ENCODE measurements around the gene DTNBP1.

DTNBP1 gene

GRCh38 chr6:15496345-15497131, 166.3 kb downstream of the DTNBP1 start:
- H3K9me3 ChIP-seq (ENCODE audit: control insufficient read depth, insufficient read depth, low read depth, low read length): no peaks in the 10 kb centered on the region
- ChIA-PET CTCF (interaction anchor here (0.8 to 0.9 kb wide), 2 partner anchors 126 to 342 kb away, joined by 3 read pairs; no protein-coding TSS in a partner anchor), POLR2A (no interaction called here)
- peaks cover 0 to 81% of the 10 kb centered on the region in 2 experiments; a peak in 1 of 3 replicates for H3K36me3 ChIP-seq (ENCODE audit: control insufficient read depth in 2 of 2, insufficient read depth in 1 of 2, low read length in 2 of 2)
- TF ChIP-seq ZFHX2 (tag by site-specific recombination; conservative IDR thresholded peaks at IDR 0.05) (no peak), ZBTB8A (tag by site-specific recombination; IDR thresholded peaks at IDR 0.05) (no peak), HOXC10 (CRISPR knock-in tag; IDR thresholded peaks at IDR 0.05) (no peak), MEIS1 (CRISPR knock-in tag; IDR thresholded peaks at IDR 0.05; ENCODE audit: borderline replicate concordance) (no peak), ZBTB6 (tag by site-specific recombination; IDR thresholded peaks at IDR 0.05) (no peak), GLI2 (tag by site-specific recombination; IDR thresholded peaks at IDR 0.05; ENCODE audit: borderline replicate concordance, low read depth) (no peak)
- TF ChIP-seq, protein P1, sequence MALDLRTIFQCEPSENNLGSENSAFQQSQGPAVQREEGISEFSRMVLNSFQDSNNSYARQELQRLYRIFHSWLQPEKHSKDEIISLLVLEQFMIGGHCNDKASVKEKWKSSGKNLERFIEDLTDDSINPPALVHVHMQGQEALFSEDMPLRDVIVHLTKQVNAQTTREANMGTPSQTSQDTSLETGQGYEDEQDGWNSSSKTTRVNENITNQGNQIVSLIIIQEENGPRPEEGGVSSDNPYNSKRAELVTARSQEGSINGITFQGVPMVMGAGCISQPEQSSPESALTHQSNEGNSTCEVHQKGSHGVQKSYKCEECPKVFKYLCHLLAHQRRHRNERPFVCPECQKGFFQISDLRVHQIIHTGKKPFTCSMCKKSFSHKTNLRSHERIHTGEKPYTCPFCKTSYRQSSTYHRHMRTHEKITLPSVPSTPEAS (tag by site-specific recombination; IDR thresholded peaks at IDR 0.05): no peak
- H3K27ac ChIP-seq (ENCODE audit: extremely low read depth, low read depth, low read length): no peak overlapping the region
- no peak overlapping the region for H3K4me3 ChIP-seq (ENCODE audit: low read depth, low read length)
- 0 out of 2 replicates have a peak, but pooled peaks cover 3% of the 10 kb centered on the region for H3K4me1 ChIP-seq (ENCODE audit: control insufficient read depth, insufficient read depth, low read length)

DNA sequence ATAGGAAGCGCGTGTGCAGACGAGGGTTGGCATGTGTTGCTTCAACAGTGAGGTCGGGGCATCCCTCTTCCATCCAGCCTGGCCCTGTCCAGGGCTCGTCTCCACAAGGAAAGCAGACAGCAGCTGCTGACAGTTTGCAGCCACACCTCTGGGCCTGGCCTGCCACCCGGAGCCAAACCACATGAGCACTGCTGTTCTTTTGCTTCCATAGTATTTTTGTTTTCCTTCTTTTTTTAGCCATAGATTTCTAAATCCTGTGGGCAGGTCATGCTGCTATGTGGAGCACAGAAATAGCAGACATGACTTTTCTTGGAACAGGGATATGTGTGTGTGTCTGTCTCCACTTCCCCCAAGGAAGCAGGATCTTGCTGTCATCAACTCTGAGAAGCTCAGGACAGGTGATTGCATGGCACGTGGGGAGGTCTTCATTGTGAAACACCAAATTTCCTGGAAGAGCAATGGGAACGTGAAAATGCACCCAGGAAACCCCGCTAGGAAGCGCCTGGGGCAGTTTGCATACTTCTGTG, 167.4 kb downstream of the DTNBP1 start:
- no peaks in the 10 kb centered on the region for H3K9me3 ChIP-seq (ENCODE audit: control insufficient read depth, insufficient read depth, low read depth, low read length)
- H3K27ac ChIP-seq (ENCODE audit: extremely low read depth, low read depth, low read length): no peak overlapping the region
- no peak for TF ChIP-seq ZNF473 (tag by site-specific recombination; IDR thresholded peaks at IDR 0.05)
- no peak for TF ChIP-seq KLF1 (tag by site-specific recombination; IDR thresholded peaks at IDR 0.05)
- TF ChIP-seq ZSCAN30 (tag by site-specific recombination; IDR thresholded peaks at IDR 0.05): no peak
- 0 out of 2 replicates have a peak, but pooled peaks cover 3% of the 10 kb centered on the region for H3K4me1 ChIP-seq (ENCODE audit: control insufficient read depth, insufficient read depth, low read length)
- H3K36me3 ChIP-seq (ENCODE audit: control insufficient read depth in 2 of 2, insufficient read depth in 1 of 2, low read length in 2 of 2): peaks cover 0 to 70% of the 10 kb centered on the region in 2 experiments; a peak in 1 of 3 replicates
- ChIA-PET POLR2A (no interaction called here), CTCF (interaction anchor here (1.0 kb wide), 1 partner anchor 18 kb away, joined by 4 read pairs; no protein-coding TSS in a partner anchor)
- H3K4me3 ChIP-seq (ENCODE audit: low read depth, low read length): no peak overlapping the region

- H3K36me3 ChIP-seq (ENCODE audit: control insufficient read depth in 2 of 2, insufficient read depth in 1 of 2, low read length in 2 of 2): peaks cover 0 to 65% of the 10 kb centered on the region in 2 experiments; a peak in 1 of 3 replicates
- CTCF ChIA-PET: interaction anchor here (1.2 to 1.6 kb wide), 2 partner anchors 37 to 131 kb away, joined by 3 read pairs; no protein-coding TSS in a partner anchor
- no peak overlapping the region for H3K27ac ChIP-seq (ENCODE audit: extremely low read depth, low read depth, low read length)
- POLR2A ChIA-PET: no interaction called here
- 0 out of 2 replicates have a peak, but pooled peaks cover 3% of the 10 kb centered on the region for H3K4me1 ChIP-seq (ENCODE audit: control insufficient read depth, insufficient read depth, low read length)
- no peaks in the 10 kb centered on the region for H3K9me3 ChIP-seq (ENCODE audit: control insufficient read depth, insufficient read depth, low read depth, low read length)
- TF ChIP-seq ZBTB1 (tag by site-specific recombination; IDR thresholded peaks at IDR 0.05): no peak
- TF ChIP-seq PRDM2 (tag by site-specific recombination; IDR thresholded peaks at IDR 0.05; ENCODE audit: borderline replicate concordance): no peak
- TF ChIP-seq ZNF558 (tag by site-specific recombination; IDR thresholded peaks at IDR 0.05): no peak
- no peak for TF ChIP-seq ZNF10 (tag by site-specific recombination; IDR thresholded peaks at IDR 0.05)
- no peak for TF ChIP-seq KLF9 (tag by site-specific recombination; IDR thresholded peaks at IDR 0.05; ENCODE audit: low read depth)
- H3K4me3 ChIP-seq (ENCODE audit: low read depth, low read length): no peak overlapping the region
Measured at GRCh38 chr6:15493437-15494168, 169.2 kb downstream of the DTNBP1 start.

Measured in HEK293 (cell line).